ENCODE results near the gene ELK4.

- no peak for TF ChIP-seq CTCF (IDR thresholded peaks at IDR 0.05; ENCODE audit: low read depth, low read length)
- TF ChIP-seq EZH2phosphoT487 (IDR thresholded peaks at IDR 0.05; ENCODE audit: low read depth) = no peak
These were observed 67.8 kb downstream of the ELK4 start for GRCh38 chr1:205563927-205564441.

Measured in OCI-LY3 (cell line).